ENCODE data around the gene ZSCAN2.

The ZSCAN2 gene

DNA sequence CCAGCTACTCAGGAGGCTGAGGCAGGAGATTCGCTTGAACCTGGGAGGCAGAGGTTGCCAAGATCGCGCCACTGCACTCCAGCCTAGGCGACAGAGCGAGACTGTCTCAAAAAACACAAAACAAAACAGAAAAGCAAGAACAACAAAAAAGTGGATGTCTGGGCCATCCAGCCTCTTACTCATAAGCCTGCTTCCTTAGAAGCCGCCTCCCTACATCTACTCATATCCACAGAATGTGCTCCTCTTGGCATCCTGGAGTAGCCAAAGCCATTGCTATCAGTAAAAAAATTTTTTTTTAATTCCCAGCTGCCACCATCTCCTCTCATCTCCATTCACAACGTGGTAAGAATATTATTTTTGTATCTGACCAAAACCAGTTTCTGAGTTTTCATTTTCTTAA is 10.8 kb downstream of the ZSCAN2 start:
- TF ChIP-seq, protein P1, sequence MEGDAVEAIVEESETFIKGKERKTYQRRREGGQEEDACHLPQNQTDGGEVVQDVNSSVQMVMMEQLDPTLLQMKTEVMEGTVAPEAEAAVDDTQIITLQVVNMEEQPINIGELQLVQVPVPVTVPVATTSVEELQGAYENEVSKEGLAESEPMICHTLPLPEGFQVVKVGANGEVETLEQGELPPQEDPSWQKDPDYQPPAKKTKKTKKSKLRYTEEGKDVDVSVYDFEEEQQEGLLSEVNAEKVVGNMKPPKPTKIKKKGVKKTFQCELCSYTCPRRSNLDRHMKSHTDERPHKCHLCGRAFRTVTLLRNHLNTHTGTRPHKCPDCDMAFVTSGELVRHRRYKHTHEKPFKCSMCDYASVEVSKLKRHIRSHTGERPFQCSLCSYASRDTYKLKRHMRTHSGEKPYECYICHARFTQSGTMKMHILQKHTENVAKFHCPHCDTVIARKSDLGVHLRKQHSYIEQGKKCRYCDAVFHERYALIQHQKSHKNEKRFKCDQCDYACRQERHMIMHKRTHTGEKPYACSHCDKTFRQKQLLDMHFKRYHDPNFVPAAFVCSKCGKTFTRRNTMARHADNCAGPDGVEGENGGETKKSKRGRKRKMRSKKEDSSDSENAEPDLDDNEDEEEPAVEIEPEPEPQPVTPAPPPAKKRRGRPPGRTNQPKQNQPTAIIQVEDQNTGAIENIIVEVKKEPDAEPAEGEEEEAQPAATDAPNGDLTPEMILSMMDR (IDR thresholded peaks at IDR 0.05; ENCODE audit: control insufficient read depth, extremely low read depth, insufficient read depth) = no peak
- DNase-seq (ENCODE audit: low read depth) = no peak
- H3K4me3 ChIP-seq (ENCODE audit: low read depth, low read length) = no peak overlapping the region

GRCh38 chr15:84616235-84616634 is 15.4 kb downstream of the ZSCAN2 start:
- DNase-seq (ENCODE audit: low read depth) = no peak
- H3K4me3 ChIP-seq (ENCODE audit: low read depth, low read length) = no peak overlapping the region

GRCh38 chr15:84620626-84621025 is 19.8 kb downstream of the ZSCAN2 start:
- TF ChIP-seq, protein P1 (IDR thresholded peaks at IDR 0.05; ENCODE audit: control insufficient read depth, extremely low read depth, insufficient read depth) = no peak
- H3K4me3 ChIP-seq (ENCODE audit: low read depth, low read length) = no peak overlapping the region
- DNase-seq (ENCODE audit: low read depth) = no peak

More at GRCh38 chr15:84616235-84616634, 15.4 kb downstream of the ZSCAN2 start:
- TF ChIP-seq, protein P1 (IDR thresholded peaks at IDR 0.05; ENCODE audit: control insufficient read depth, extremely low read depth, insufficient read depth) = no peak

DNA sequence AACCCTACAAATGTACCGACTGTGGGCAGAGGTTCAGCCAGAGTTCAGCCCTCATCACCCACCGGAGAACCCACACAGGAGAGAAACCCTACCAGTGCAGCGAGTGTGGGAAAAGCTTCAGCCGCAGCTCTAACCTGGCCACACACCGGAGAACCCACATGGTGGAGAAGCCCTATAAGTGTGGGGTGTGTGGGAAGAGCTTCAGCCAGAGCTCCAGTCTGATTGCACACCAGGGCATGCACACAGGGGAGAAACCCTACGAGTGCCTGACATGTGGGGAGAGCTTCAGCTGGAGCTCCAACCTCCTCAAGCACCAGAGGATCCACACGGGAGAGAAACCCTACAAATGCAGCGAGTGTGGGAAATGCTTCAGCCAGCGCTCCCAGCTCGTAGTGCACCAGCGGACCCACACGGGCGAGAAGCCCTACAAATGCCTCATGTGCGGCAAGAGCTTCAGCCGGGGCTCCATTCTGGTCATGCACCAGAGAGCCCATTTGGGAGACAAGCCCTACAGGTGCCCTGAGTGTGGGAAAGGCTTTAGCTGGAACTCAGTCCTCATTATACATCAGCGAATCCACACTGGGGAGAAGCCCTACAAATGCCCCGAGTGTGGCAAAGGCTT is 20.7 kb downstream of the ZSCAN2 start:
- no peak overlapping the region for H3K4me3 ChIP-seq (ENCODE audit: low read depth, low read length)
- DNase-seq (ENCODE audit: low read depth) = no peak
- TF ChIP-seq, protein P1 (IDR thresholded peaks at IDR 0.05; ENCODE audit: control insufficient read depth, extremely low read depth, insufficient read depth) = no peak

- TF ChIP-seq, protein P1 (IDR thresholded peaks at IDR 0.05; ENCODE audit: control insufficient read depth, extremely low read depth, insufficient read depth) = no peak
- no peak overlapping the region for H3K4me3 ChIP-seq (ENCODE audit: low read depth, low read length)
- no peak for DNase-seq (ENCODE audit: low read depth)
Observed at GRCh38 chr15:84624359-84624758, 23.6 kb downstream of the ZSCAN2 start.

DNA sequence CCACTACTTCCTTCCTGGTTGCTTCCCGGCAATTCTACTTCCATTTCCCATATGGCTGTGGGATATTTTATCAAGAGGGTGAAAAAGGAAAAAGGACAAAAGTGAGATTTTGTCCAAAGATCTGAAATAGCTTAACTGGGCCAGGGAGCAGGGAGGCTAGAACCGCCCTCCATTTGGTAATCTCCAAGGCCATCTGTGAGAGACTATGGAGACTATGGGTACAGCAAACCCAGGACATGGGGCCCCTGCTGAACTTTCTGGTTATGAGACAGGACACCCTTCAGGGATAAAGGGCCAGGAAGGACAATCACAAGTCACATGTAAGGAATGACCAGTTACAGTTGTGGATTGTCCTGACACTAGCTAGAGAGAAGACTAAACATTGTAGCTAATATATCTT is 24.3 kb downstream of the ZSCAN2 start:
- H3K4me3 ChIP-seq (ENCODE audit: low read depth, low read length) = no peak overlapping the region
- TF ChIP-seq, protein P1 (IDR thresholded peaks at IDR 0.05; ENCODE audit: control insufficient read depth, extremely low read depth, insufficient read depth) = no peak
- no peak for DNase-seq (ENCODE audit: low read depth)

- DNase-seq (ENCODE audit: low read depth) = no peak
- no peak overlapping the region for H3K4me3 ChIP-seq (ENCODE audit: low read depth, low read length)
- TF ChIP-seq, protein P1 (IDR thresholded peaks at IDR 0.05; ENCODE audit: control insufficient read depth, extremely low read depth, insufficient read depth) = no peak
Observed at GRCh38 chr15:84629033-84629432, 28.2 kb downstream of the ZSCAN2 start.
